Lung (tissue), 12 donors: ENCODE results near the gene SFXN3. TPM values are rescaled to one million over a fixed set of nuclear protein-coding genes. Genes with fewer than 3 reads are reported as not detected.

ENCODE experiments used
- ATAC-seq: fragments of 200-7000 bp; cut with Tn5 transposase; one replicate; pipeline ENCODE4 v1.9.1; 2020; ENCODE audit warnings: moderate number of reproducible peaks; ENCODE audit not compliant: insufficient read depth, low FRiP score
- DNase-seq, 3 donors: peaks; one replicate each; pipeline ENCODE4 v3.0.0-alpha.2; 2013 to 2017
- H3K27ac ChIP-seq, 2 donors: one replicate each; pipeline ENCODE4 v1.5.1; 2013; ENCODE audit warnings: mild to moderate bottlenecking in 2 of 2, moderate library complexity in 2 of 2, control low read depth in 1 of 2, inconsistent platforms in 1 of 2, low read depth in 1 of 2, low read length in 1 of 2
- H3K27me3 ChIP-seq, 3 donors: one replicate each; pipeline ENCODE4 v1.5.1; 2013; ENCODE audit warnings: low read length in 2 of 3; ENCODE audit not compliant: control insufficient read depth in 3 of 3, insufficient read depth in 3 of 3
- H3K36me3 ChIP-seq, 4 donors: one replicate each; pipeline ENCODE4 v1.5.1; 2013; ENCODE audit warnings: low read length in 4 of 4, mild to moderate bottlenecking in 1 of 4, moderate library complexity in 1 of 4; ENCODE audit not compliant: control insufficient read depth in 4 of 4, insufficient read depth in 4 of 4
- H3K4me1 ChIP-seq, 5 donors: one replicate each; pipeline ENCODE4 v1.5.1; 2013; ENCODE audit warnings: low read length in 5 of 5, mild to moderate bottlenecking in 2 of 5, moderate library complexity in 1 of 5; ENCODE audit not compliant: control insufficient read depth in 5 of 5, insufficient read depth in 5 of 5
- H3K4me3 ChIP-seq: one replicate; pipeline ENCODE4 v1.5.1; 2013; ENCODE audit warnings: mild to moderate bottlenecking, control low read depth, moderate library complexity
- H3K9ac ChIP-seq, 2 donors: one replicate each; pipeline ENCODE4 v1.5.1; 2013; ENCODE audit warnings: low read length in 2 of 2, control low read depth in 1 of 2; ENCODE audit not compliant: insufficient read depth in 1 of 2
- H3K9me3 ChIP-seq, 4 donors: one replicate each; pipeline ENCODE4 v1.5.1; 2013; ENCODE audit warnings: low read length in 3 of 4, mild to moderate bottlenecking in 1 of 4, moderate library complexity in 1 of 4; ENCODE audit not compliant: control insufficient read depth in 4 of 4, insufficient read depth in 3 of 4
- CTCF ChIP-seq: IDR thresholded peaks from 2 replicates; pipeline ENCODE4 v1.5.1; 2012; ENCODE audit warnings: mild to moderate bottlenecking; ENCODE audit errors: control extremely low read depth, extremely low read depth
- WGBS, 2 donors: extraction: QIAGEN DNeasy Blood & Tissue Kit; methylation state at CpG; one replicate each; pipeline ENCODE4 v1.1.7; 2013; 5-methylcytosine and 5-hydroxymethylcytosine counted together
- polyA plus RNA-seq, 2 donors: library from polyadenylated mRNA; stranded (reverse); fragments of 200-250 nt; gene quantifications; one replicate each; pipeline ENCODE4 v1.2.1, GENCODE V29; 2013
- total RNA-seq, 2 donors: library from RNA; depleted of rRNA in 1 of 2; stranded (reverse); fragments of >200 nt in 1 of 2; gene quantifications; one replicate each; pipeline ENCODE4 v1.2.1, GENCODE V29; 2014 to 2021
- donor health status: control.
- donor health status: control.
- donor health status: Bipolar disorder and iron deficiency.
- donor health status: healthy.
- donor health status: DM: yes; HTN: yes; CAD: no.

The SFXN3 gene
- total and polyA plus RNA-seq, 4 donors: 36.4 to 95.8 (median 39.6) TPM

GRCh38 chr10:100998991-100999741 is 31.9 kb upstream of the SFXN3 start:
- peak; percentile 89 to 95 (median 90) for DNase-seq
- H3K9ac ChIP-seq: peak overlapping the region; percentile 91 to 93
- TF ChIP-seq CTCF: peak; percentile 65
- 0% methylated on average over 61 to 83 of the region's 83 CpGs for WGBS, 2 donors
- H3K4me1 ChIP-seq: peaks cover 6 to 60% (median 26%) of the 10 kb centered on the region in 5 donors
- peak overlapping the region; percentile 99 to 100 for H3K27ac ChIP-seq
- no peaks in the 10 kb centered on the region for H3K27me3 ChIP-seq
- H3K36me3 ChIP-seq: peaks cover 0 to 23% (median 12%) of the 10 kb centered on the region in 4 donors
- H3K4me3 ChIP-seq: peak overlapping the region; percentile 69
- ATAC-seq: peak; percentile 76
- H3K9me3 ChIP-seq: no peaks in the 10 kb centered on the region

- Histone ChIP-seq H3K9me3 (no peaks in the 10 kb centered on the region), H3K4me1 (peaks cover 6 to 57% (median 26%) of the 10 kb centered on the region in 5 donors), H3K36me3 (peaks cover 0 to 27% (median 14%) of the 10 kb centered on the region in 4 donors), H3K27ac (peak within 1 kb of the TSS; percentile 99 to 100), H3K9ac (peak within 1 kb of the TSS; percentile 91 to 93), H3K27me3 (no peaks in the 10 kb centered on the region), H3K4me3 (peak within 1 kb of the TSS; percentile 69)
- 1 to 2% methylated on average over 23 to 44 of the region's 44 CpGs for WGBS, 2 donors
- TF ChIP-seq CTCF: no peak
- DNase-seq (no peak), ATAC-seq (no peak)
Observed at GRCh38 chr10:100999742-101000126, 31.3 kb upstream of the SFXN3 start, which contains the start of gene LZTS2. LZTS2 (plus strand) TSS chr10:100999808; CDS start chr10:101002539, 2,731 bp downstream.

- Histone ChIP-seq H3K27ac (peak overlapping the region; percentile 93 to 100), H3K27me3 (no peaks in the 10 kb centered on the region), H3K36me3 (peaks cover 0 to 32% (median 17%) of the 10 kb centered on the region in 4 donors), H3K4me1 (peaks cover 6 to 51% (median 26%) of the 10 kb centered on the region in 5 donors), H3K9ac (peak overlapping the region; percentile 80 to 90), H3K4me3 (peak overlapping the region; percentile 69), H3K9me3 (no peaks in the 10 kb centered on the region)
- DNase-seq (peak; percentile 47 to 71 (median 53)), ATAC-seq (no peak)
- no peak for TF ChIP-seq CTCF
- WGBS, 2 donors: 3 to 11% methylated on average over 19 of the region's 19 CpGs
Observed at GRCh38 chr10:101000127-101000914, 30.7 kb upstream of the SFXN3 start.
